Fibroblast of mammary gland (primary cell): ENCODE measurements around the gene MTERF1.

ENCODE experiments used
- DNase-seq: peaks from one replicate; pipeline ENCODE4 v3.0.0-alpha.2; 2010; ENCODE audit warnings: low read depth
- H3K4me3 ChIP-seq: 2 replicates; pipeline ENCODE4 v1.5.1; 2011; ENCODE audit warnings: low read depth, mild to moderate bottlenecking, low read length, moderate library complexity; ENCODE audit not compliant: control insufficient read depth
- CTCF ChIP-seq: conservative IDR thresholded peaks from 2 replicates; pipeline ENCODE4 v1.5.1; 2011; ENCODE audit warnings: low read depth, low read length, inconsistent platforms; ENCODE audit not compliant: control insufficient read depth, insufficient read depth

The MTERF1 gene

GRCh38 chr7:91880413-91881241 lies at the start of gene MTERF1:
Gene MTERF1 (minus strand): TSS chr7:91880702. CDS start chr7:91880083, 619 bp downstream.
- TF ChIP-seq CTCF = peak; percentile 80
- peak within 1 kb of the TSS; percentile 81 for H3K4me3 ChIP-seq
- DNase-seq = peak; percentile 89

- TF ChIP-seq CTCF = no peak
- no peak overlapping the region for H3K4me3 ChIP-seq
- no peak for DNase-seq
Measured at GRCh38 chr7:91929463-91929862, 49.0 kb upstream of the MTERF1 start.

GRCh38 chr7:91927912-91928311 lies 47.4 kb upstream of the MTERF1 start:
- peak; percentile 49 for TF ChIP-seq CTCF
- no peak overlapping the region for H3K4me3 ChIP-seq
- DNase-seq = no peak

- H3K4me3 ChIP-seq = no peak overlapping the region
- no peak for DNase-seq
- no peak for TF ChIP-seq CTCF
Measured at GRCh38 chr7:91922857-91923256, 42.4 kb upstream of the MTERF1 start.

GRCh38 chr7:91918356-91918755 lies 37.9 kb upstream of the MTERF1 start:
- TF ChIP-seq CTCF = no peak
- H3K4me3 ChIP-seq = no peak overlapping the region
- DNase-seq = no peak

GRCh38 chr7:91916051-91916440 lies 35.5 kb upstream of the MTERF1 start:
- no peak for TF ChIP-seq CTCF
- no peak overlapping the region for H3K4me3 ChIP-seq
- no peak for DNase-seq

GRCh38 chr7:91915401-91916050 lies 35.0 kb upstream of the MTERF1 start:
- peak; percentile 54 for DNase-seq
- no peak overlapping the region for H3K4me3 ChIP-seq
- TF ChIP-seq CTCF = no peak
